DMS153 treated with DMSO at 0.1 percent for 48 hours (cell line): Measurements from ENCODE around the gene SLC12A8.
A peak's percentile ranks its signal among the peaks of the same experiment; 100 is the strongest.

Experiments used
- DNase-seq: peaks from one replicate; lab custom pipeline; 2025; ENCODE audit not compliant: unreplicated experiment; lab: John Stamatoyannopoulos, UW

The SLC12A8 gene

DNA sequence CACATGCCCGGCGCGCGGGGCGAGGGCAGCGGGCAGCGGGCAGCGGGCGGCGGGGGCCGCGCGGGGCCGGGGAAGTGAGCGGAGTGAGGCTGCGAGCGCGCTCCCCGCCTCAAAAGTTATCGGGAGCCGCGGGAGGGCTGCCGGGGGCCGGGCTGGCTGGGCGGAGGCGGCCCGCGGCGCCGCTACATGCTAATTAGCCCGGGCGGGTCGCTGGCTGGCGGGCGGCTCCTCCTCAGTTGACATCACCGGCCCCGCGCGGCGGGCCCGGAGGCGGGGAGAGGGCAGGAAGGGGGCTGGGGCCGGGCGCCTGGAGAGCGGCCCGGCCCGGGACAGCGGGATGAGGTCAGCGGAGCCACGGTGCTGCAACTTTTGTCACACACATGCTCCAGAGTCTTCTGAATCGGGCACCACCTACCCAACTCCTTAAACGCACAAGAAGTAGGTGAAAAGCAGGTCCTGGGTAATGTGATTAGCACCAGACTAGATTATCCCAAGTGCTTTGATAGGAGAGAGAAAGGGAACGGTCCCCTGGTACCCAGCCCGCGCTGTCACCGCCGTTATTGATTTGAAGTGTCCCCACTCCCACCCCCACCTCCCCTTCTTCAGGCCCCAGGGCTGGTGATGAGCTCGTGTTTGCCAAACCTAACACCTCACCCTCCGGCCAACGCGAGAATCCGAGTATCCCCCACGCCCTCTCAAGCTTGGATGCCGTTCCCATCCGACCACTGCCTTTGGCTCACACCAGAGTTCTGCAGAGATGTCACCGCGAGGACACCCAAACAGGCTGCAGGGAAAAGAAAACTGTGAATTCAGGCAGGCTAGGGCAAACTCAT is 156.4 kb downstream of the SLC12A8 start, which contains the start of gene HEG1:
TSS of gene HEG1 (minus strand) at position 85 of the 833 bp plus-strand sequence. CDS start 107 bp downstream, outside the sequence.
- DNase-seq: no peak

- DNase-seq: no peak
Observed at GRCh38 chr3:125055331-125055912, 157.1 kb downstream of the SLC12A8 start.

- no peak for DNase-seq
Observed at GRCh38 chr3:125054449-125055329, 157.9 kb downstream of the SLC12A8 start.

GRCh38 chr3:125054062-125054448 is 158.5 kb downstream of the SLC12A8 start:
- DNase-seq: no peak

- DNase-seq: no peak
Observed at GRCh38 chr3:125053304-125053699, 159.2 kb downstream of the SLC12A8 start.

DNA sequence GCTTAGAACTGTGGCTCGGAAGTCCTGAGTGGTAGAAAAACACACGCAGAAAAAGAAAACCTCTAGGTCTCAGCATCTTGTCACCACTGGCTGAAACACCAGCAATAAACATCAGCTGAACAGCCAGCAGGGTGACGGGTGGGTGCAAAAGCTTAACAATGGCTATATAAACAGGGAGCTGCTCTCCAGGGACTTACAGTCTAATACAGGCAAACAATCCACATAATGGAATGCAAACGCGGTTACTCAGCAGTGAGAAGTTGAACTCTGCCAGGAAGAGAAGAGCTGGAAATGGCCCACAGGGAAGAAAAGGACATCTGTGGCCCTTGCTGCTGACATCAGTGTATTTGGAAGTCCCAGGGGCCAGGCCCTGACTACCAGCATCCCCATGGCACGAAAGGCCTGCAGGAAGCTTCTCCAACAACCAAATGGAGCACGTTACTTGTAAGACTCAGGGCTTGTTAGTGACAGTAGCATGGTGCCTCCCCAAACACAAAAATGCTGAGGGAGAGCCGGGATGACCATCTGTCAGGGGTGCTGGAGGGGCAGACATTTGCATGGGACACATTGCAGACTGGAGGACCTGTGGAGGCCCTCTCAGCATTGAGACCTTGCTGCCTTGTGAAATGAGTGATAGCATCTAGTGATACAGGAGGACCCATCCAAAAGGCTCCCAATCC is 159.8 kb downstream of the SLC12A8 start:
- peak; percentile 57 for DNase-seq

DNA sequence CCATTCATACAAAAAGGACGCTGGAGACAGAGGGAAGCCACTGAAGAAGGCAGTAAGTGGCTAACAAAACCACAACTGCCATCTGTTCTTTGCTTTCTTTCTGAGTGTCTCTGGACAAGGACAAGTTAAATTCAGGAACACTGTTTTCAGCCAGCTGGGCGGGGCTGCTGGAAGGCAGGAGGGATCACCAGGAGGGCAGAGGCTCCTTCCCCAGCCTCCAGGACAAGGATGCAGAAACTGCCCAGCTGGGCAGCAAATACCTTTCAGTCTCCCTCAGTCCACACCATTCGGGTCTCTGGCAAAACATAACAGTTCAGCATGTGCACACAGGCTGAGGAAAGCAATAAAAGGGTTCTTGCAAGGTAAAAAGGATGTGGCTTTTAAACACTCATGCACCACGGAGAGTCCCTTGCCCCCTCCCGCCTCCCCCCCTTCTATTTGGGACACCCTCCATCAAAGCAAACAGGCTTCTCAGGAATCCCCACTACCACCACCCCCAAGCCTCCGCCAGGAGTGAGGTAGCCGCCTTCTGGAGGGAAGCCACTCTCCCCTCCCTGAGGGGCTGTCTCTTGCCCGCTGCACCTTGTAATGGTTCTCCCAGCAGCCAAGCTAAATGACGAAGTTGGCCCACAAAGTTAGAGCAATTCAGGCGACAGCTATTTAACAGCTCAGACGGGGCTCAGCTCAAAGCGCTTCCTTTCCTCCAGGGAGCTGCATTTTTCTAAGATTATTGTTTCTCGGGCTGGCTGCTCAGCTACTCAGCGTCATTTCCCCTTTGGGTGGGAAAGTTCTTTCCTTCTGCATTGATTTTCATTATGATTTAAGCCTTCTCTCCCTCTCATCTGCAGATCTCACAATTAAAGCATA is 160.6 kb downstream of the SLC12A8 start:
- DNase-seq: peak; percentile 16

GRCh38 chr3:125051205-125051604 is 161.3 kb downstream of the SLC12A8 start:
- no peak for DNase-seq

- DNase-seq: no peak
Observed at GRCh38 chr3:125050488-125051090, 162.0 kb downstream of the SLC12A8 start.

GRCh38 chr3:125048282-125048681 is 164.3 kb downstream of the SLC12A8 start:
- DNase-seq: no peak

- no peak for DNase-seq
Observed at GRCh38 chr3:125045965-125046364, 166.6 kb downstream of the SLC12A8 start.

DNA sequence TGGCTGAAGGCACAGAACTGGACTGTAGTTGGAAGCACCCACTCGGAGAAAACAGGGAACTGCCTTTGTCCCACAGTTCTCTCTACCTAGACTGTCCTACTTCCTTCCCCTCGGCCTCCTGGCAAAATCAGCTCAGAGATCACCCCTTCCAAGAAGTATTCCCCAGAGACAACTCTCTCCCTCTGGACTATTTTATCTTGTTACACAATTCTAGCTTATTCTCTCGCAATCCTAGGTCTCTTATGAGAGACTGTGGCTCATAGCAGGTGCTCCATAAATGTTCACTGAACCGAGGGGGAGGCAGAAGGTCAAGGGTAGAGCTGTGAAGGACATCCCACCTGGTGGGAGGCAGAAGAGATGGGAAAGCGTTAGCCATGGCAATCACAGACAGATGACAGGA is 167.4 kb downstream of the SLC12A8 start:
- DNase-seq: no peak

DNA sequence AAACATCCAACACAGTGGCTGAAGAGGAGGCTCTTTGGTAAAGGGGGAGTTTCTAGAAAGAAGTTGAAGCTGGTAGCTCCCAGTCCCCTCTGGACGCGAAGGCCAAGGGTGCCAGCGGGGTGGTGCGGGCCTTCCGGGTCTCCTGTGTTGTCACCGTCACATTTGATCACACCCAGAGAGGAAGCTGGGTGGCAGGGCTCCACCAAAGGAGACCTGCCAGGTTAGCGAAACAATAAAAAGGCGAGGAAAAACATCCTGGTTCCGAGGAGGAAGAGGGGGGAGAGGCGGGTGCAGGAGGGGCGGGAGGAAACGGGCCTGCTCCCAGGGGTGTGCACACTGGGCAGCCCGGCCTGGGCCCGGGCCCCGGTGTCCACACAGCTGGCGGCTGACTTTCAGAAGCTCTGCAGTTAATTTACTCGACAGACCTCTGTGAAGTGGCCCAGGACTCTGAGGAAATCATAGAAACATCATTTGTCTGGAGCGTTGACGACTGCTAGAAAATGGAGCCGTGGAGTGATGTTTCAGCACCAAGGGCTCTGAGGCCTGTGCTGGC is 168.9 kb downstream of the SLC12A8 start:
- peak; percentile 8 for DNase-seq

- no peak for DNase-seq
Observed at GRCh38 chr3:125042725-125043406, 169.7 kb downstream of the SLC12A8 start.

DNA sequence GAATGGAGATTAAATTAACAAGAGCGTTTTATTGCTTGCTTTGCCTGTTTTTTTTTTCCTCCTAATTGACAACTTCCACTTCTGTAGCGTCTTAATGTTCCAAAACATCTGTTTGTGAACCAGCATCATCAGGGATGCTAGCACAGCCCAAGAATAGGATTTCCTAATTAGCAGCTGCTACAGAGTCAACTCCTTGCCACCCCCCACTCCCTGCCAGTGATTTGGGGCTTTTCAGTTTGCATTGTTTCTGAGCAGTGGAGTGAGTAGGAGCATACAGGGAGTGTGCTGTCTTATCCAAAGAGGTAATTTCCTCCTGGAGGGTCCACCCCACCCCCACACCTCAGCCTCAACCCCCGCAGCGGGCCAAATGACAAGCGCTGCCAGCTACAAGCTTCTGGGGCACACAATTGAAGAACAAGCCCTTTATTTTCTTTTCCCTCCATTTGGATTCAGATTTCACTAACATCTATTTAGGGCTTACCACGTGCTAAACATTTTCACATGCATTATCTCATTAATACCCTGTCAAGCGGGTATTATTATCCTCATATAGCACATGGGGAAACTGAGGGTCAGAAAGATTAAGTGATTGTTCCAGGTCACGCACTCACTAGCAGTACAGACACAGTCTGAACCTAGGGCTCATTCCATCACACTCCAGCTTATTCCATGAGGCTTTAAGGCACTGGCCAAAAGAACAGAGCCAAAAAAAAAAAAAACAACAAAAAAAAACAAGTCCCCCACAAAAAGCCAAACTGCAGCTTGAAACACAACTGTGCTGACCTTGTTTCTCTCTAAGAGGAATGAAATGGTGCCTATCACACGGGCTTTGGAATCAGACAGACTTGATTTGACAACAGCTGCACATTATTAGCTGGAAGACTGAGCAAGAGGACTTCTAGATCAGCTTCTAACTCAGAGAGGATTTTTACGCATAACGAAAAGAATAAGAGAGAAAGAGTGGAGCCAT is 173.1 kb downstream of the SLC12A8 start:
- DNase-seq: no peak

- no peak for DNase-seq
Observed at GRCh38 chr3:125037498-125038150, 174.9 kb downstream of the SLC12A8 start.

GRCh38 chr3:125035217-125035616 is 177.3 kb downstream of the SLC12A8 start:
- DNase-seq: no peak
